Uterus (tissue), 4 donors: Measurements from ENCODE around the gene GATAD2A. TPM values are rescaled to one million over a fixed set of nuclear protein-coding genes. Genes with fewer than 3 reads are reported as not detected.

Experiments
- DNase-seq, 2 donors: peaks; one replicate each; pipeline ENCODE4 v3.0.0-alpha.2; 2019 to 2020
- H3K27ac ChIP-seq, 2 donors: fragments of 200-600 bp; sonication (generic); 1 replicate in 1 of 2; 2 replicates in 1 of 2; pipeline ENCODE4 v1.5.1; 2016 to 2018
- H3K27me3 ChIP-seq, 2 donors: fragments of 200-600 bp; sonication (generic); one replicate each; pipeline ENCODE4 v1.5.1; 2018 to 2019; ENCODE audit warnings: control low read depth in 1 of 2
- H3K36me3 ChIP-seq, 2 donors: fragments of 200-600 bp; sonication (generic); one replicate each; pipeline ENCODE4 v1.5.1; 2019; ENCODE audit warnings: control low read depth in 1 of 2
- H3K4me1 ChIP-seq, 2 donors: fragments of 200-600 bp; sonication (generic); one replicate each; pipeline ENCODE4 v1.5.1; 2018 to 2019; ENCODE audit warnings: control low read depth in 1 of 2
- H3K4me3 ChIP-seq, 2 donors: fragments of 200-600 bp; sonication (generic); 1 replicate in 1 of 2; 2 replicates in 1 of 2; pipeline ENCODE4 v1.5.1; 2018 to 2019; ENCODE audit warnings: mild to moderate bottlenecking in 1 of 2
- H3K9me3 ChIP-seq, 2 donors: fragments of 200-600 bp; sonication (generic); one replicate each; pipeline ENCODE4 v1.5.1; 2019; ENCODE audit warnings: control low read depth in 1 of 2
- POLR2A ChIP-seq, 2 donors: fragments of 450-650 bp; IDR thresholded peaks; one replicate each; pipeline ENCODE4 v1.6.1; 2016; ENCODE audit warnings: antibody characterized with exemption in 2 of 2, mild to moderate bottlenecking in 1 of 2, moderate library complexity in 1 of 2
- intact Hi-C: fragments of 100-400 bp; cut with DNase I; formaldehyde crosslinking; loops from one replicate; pipeline ENCODE4 v1.15.1; 2023; ENCODE audit warnings: low total_unique reads
- total RNA-seq, 4 donors: library from RNA; depleted of rRNA in 3 of 4; stranded (reverse); fragments of >200 nt in 3 of 4; gene quantifications; one replicate each; pipeline versions ENCODE4 v1.1.0 to v1.2.4, GENCODE V29; 2014 to 2023
- TF ChIP-seq, protein P1 (sequence below), 4 experiments: fragments of 200-600 bp in 2 of 4; fragments of 450-650 bp in 2 of 4; sonication (generic) in 2 of 4; IDR thresholded peaks; one replicate each; pipeline ENCODE4 v1.5.1; 2016 to 2019; ENCODE audit warnings: antibody characterized with exemption in 4 of 4, mild to moderate bottlenecking in 2 of 4, moderate library complexity in 1 of 4
- donor health status: DM: yes; HTN: yes; CAD: no.

The GATAD2A gene
- total RNA-seq, 4 donors from 2014 or later, result 9.7 to 65.1 (median 22.3) TPM

DNA sequence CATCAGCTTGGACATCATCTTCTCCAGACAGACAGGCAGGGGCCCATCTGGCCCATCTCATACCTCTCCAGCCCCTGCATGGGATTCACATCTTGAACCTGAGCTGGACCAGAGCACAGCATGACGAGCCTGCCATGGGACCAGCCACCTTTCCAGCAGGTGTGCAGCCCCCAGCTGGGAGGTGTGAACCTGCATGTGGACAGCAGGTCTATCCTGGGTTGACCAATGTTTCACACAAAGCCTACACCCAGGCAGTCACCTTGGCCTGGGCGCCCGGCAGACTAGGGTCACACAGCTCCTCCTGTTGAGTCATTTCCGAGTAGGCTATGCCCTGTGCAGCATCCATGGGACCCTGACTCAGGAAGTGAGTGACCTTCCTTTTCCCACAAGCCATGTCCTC is 43.4 kb upstream of the GATAD2A start:
- intact Hi-C loops, result no loop called here
- Histone ChIP-seq H3K27ac (no peak overlapping the region), H3K9me3 (no peaks in the 10 kb centered on the region), H3K4me3 (no peak overlapping the region), H3K4me1 (no peaks in the 10 kb centered on the region), H3K27me3 (no peaks in the 10 kb centered on the region), H3K36me3 (no peaks in the 10 kb centered on the region)
- TF ChIP-seq POLR2A (IDR thresholded peaks at IDR 0.05), result no peak
- TF ChIP-seq, protein P1, sequence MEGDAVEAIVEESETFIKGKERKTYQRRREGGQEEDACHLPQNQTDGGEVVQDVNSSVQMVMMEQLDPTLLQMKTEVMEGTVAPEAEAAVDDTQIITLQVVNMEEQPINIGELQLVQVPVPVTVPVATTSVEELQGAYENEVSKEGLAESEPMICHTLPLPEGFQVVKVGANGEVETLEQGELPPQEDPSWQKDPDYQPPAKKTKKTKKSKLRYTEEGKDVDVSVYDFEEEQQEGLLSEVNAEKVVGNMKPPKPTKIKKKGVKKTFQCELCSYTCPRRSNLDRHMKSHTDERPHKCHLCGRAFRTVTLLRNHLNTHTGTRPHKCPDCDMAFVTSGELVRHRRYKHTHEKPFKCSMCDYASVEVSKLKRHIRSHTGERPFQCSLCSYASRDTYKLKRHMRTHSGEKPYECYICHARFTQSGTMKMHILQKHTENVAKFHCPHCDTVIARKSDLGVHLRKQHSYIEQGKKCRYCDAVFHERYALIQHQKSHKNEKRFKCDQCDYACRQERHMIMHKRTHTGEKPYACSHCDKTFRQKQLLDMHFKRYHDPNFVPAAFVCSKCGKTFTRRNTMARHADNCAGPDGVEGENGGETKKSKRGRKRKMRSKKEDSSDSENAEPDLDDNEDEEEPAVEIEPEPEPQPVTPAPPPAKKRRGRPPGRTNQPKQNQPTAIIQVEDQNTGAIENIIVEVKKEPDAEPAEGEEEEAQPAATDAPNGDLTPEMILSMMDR (IDR thresholded peaks at IDR 0.05), result no peak
- DNase-seq, result no peak

DNA sequence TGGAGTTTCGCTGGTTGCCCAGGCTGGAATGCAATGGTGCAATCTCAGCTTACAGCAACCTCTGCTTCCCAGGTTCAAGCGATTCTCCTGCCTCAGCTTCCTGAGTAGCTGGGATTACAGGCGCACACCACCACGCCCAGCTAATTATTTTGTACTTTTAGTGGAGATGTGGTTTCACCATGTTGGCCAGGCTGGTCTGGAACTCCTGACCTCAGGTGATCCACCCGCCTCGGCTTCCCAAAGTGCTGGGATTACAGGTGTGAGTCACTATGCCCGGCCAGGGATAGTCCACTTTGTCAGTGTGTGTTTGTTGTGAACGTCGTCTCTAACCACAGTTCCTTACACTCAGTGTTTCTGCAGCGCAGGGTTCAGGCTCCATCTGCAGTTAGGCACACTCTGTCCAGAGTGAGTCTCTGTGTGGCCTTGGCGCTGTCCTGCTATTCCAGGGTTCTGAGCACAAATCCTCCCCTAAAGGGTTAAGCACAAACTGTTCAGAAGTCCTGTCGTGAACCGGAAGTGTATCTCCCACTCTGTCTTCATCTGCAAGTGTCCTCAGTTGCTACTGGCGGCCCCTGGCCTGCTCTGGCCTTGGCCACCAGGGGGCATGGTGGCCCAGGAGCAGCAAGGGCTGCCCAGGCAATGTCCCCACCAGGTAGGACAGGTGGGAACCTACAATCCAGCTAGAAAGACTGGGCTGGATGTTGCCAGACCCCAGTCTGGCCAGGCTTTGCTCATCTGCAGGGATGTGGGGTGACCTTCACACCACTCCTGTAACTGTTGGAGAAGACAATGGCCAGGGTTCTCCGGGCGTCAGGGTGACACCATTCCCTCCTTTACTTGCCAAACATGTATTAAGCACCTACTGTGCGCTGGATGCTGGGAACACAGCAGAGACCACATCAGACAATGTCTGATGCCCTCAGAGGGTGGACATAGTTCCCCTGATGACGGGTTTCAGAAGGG is 38.8 kb upstream of the GATAD2A start:
- DNase-seq, result peak; percentile 42 to 53
- H3K4me1 ChIP-seq, result no peaks in the 10 kb centered on the region
- H3K4me3 ChIP-seq, result no peak overlapping the region
- H3K27ac ChIP-seq, result no peak overlapping the region
- no peaks in the 10 kb centered on the region for H3K36me3 ChIP-seq
- intact Hi-C loops, result loop anchor here (5.0 kb wide), 1 partner anchor 121 kb away; no protein-coding TSS in a partner anchor
- H3K9me3 ChIP-seq, result no peaks in the 10 kb centered on the region
- no peaks in the 10 kb centered on the region for H3K27me3 ChIP-seq
- TF ChIP-seq POLR2A (IDR thresholded peaks at IDR 0.05), result no peak
- TF ChIP-seq, protein P1 (IDR thresholded peaks at IDR 0.05), result peak; percentile 84 to 93 (median 86)

DNA sequence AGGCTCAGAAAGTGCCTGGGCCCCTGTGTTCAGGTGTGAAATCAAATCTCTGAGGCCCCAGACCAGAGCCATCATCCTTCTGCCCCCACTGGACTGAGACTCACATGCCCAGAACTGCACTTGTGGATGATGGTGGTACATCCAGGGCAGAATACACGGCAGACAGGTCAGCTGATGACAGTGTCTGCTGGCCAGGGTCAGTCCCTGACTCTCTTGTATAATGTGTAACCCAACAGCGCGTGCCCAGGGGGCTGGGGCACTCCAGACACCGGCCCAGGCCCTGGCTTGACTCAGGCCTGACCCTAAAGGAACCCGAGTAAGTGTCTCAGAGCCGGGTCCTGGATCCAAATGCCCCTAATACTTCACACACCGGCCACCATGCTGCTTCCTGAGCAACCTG is 37.4 kb upstream of the GATAD2A start:
- TF ChIP-seq, protein P1 (IDR thresholded peaks at IDR 0.05), result no peak
- no peak for TF ChIP-seq POLR2A (IDR thresholded peaks at IDR 0.05)
- no peaks in the 10 kb centered on the region for H3K36me3 ChIP-seq
- no peak for DNase-seq
- H3K9me3 ChIP-seq, result no peaks in the 10 kb centered on the region
- no peaks in the 10 kb centered on the region for H3K27me3 ChIP-seq
- intact Hi-C loops, result loop anchor here (5.0 kb wide), 1 partner anchor 119 kb away; no protein-coding TSS in a partner anchor
- no peak overlapping the region for H3K27ac ChIP-seq
- H3K4me1 ChIP-seq, result no peaks in the 10 kb centered on the region
- H3K4me3 ChIP-seq, result no peak overlapping the region

DNA sequence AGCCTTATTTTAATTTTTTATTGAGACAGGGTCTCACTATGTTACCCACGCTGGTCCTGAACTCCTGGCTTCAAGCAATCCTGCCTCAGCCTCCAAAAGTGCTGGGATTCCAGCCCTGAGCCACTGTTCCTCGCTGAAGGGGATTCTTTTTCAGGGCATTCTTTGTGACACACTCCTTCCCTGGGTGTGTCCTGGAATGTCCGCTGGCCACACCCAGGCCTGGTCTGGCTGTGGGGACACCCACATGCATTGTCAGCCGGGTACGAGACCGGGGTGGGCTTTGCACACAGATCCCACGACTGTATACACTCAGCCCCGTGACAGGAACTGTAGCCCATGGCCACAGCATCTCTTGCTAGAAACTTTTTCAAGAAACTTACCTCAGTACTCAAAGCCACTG is 34.4 kb upstream of the GATAD2A start:
- no peak for DNase-seq
- no peaks in the 10 kb centered on the region for H3K4me1 ChIP-seq
- no peaks in the 10 kb centered on the region for H3K9me3 ChIP-seq
- intact Hi-C loops, result no loop called here
- no peak overlapping the region for H3K4me3 ChIP-seq
- H3K27ac ChIP-seq, result no peak overlapping the region
- TF ChIP-seq POLR2A (IDR thresholded peaks at IDR 0.05), result no peak
- TF ChIP-seq, protein P1 (IDR thresholded peaks at IDR 0.05), result no peak
- H3K36me3 ChIP-seq, result no peaks in the 10 kb centered on the region
- H3K27me3 ChIP-seq, result no peaks in the 10 kb centered on the region
